GM18858 (cell line): Measurements from ENCODE around the gene MACROD1.
A peak's percentile ranks its signal among the peaks of the same experiment; 100 is the strongest.
"Not testable (repeated sequence)": the region's sequence is repeated elsewhere in the genome, so short reads cannot be mapped to it uniquely, and the experiment has no call there.

ENCODE experiments used
- ATAC-seq: cut with Tn5 transposase; IDR thresholded peaks from one replicate; pipeline ENCODE4 v1.9.1; 2021; ENCODE audit not compliant: unreplicated experiment

The MACROD1 gene

GRCh38 chr11:64185693-64186491 is 20.0 kb upstream of the MACROD1 start, which contains the start of gene STIP1:
Gene STIP1 (plus strand): TSS chr11:64186171. CDS start chr11:64186262, 91 bp downstream.
- peak; percentile 70 for ATAC-seq

GRCh38 chr11:64185175-64185692 is 19.3 kb upstream of the MACROD1 start:
- ATAC-seq: peak; percentile 19

GRCh38 chr11:64183890-64184289 is 18.0 kb upstream of the MACROD1 start:
- no peak for ATAC-seq

GRCh38 chr11:64181506-64182411 is 15.8 kb upstream of the MACROD1 start:
- ATAC-seq: no peak

- no peak for ATAC-seq
Observed at GRCh38 chr11:64180891-64181290, 15.0 kb upstream of the MACROD1 start.

GRCh38 chr11:64178951-64179639 is 13.2 kb upstream of the MACROD1 start:
- ATAC-seq: no peak

- no peak for ATAC-seq
Observed at GRCh38 chr11:64178203-64178602, 12.3 kb upstream of the MACROD1 start.

- ATAC-seq: no peak
Observed at GRCh38 chr11:64176751-64177150, 10.8 kb upstream of the MACROD1 start.

GRCh38 chr11:64173616-64174355 is 7.9 kb upstream of the MACROD1 start:
- no peak for ATAC-seq

GRCh38 chr11:64170419-64170818 is 4.5 kb upstream of the MACROD1 start:
- ATAC-seq: no peak

- no peak for ATAC-seq
Observed at GRCh38 chr11:64165481-64165841, 452 bp downstream of the MACROD1 start.

- ATAC-seq: no peak
Observed at GRCh38 chr11:64164392-64165312, 1.3 kb downstream of the MACROD1 start.

- no peak for ATAC-seq
Observed at GRCh38 chr11:64163951-64164350, 2.0 kb downstream of the MACROD1 start.

GRCh38 chr11:64162769-64163168 is 3.1 kb downstream of the MACROD1 start:
- ATAC-seq: not testable (repeated sequence)

GRCh38 chr11:64161037-64161436 is 4.9 kb downstream of the MACROD1 start:
- no peak for ATAC-seq

GRCh38 chr11:64157631-64158394 is 8.1 kb downstream of the MACROD1 start:
- no peak for ATAC-seq

- ATAC-seq: no peak
Observed at GRCh38 chr11:64156235-64157011, 9.5 kb downstream of the MACROD1 start.

- ATAC-seq: no peak
Observed at GRCh38 chr11:64153812-64154211, 12.1 kb downstream of the MACROD1 start.
